HTR-8/SVneo (cell line): Measurements from ENCODE around the gene PAK6.

ENCODE experiments used
- DNase-seq: peaks from one replicate; pipeline ENCODE4 v3.0.0; 2011; ENCODE audit warnings: low spot score, mixed read lengths; ENCODE audit not compliant: insufficient read length
- FAIRE-seq: peaks from 2 replicates; lab custom pipeline; 2011; peaks lifted over from hg19 to GRCh38; lab: Jason Lieb, UNC

The PAK6 gene

GRCh38 chr15:40305281-40305680 lies 66.4 kb downstream of the PAK6 start:
- no peak for DNase-seq
- no peak for FAIRE-seq

GRCh38 chr15:40306371-40306770 lies 67.5 kb downstream of the PAK6 start:
- FAIRE-seq (no peak), DNase-seq (no peak)

GRCh38 chr15:40306908-40307307 lies 68.0 kb downstream of the PAK6 start:
- FAIRE-seq (no peak), DNase-seq (no peak)

GRCh38 chr15:40307421-40308211 lies 68.8 kb downstream of the PAK6 start, which contains the start of gene PLCB2:
TSS of gene PLCB2 (minus strand) at chr15:40307935. CDS start at chr15:40307672, 263 bp downstream.
- FAIRE-seq: no peak
- no peak for DNase-seq

GRCh38 chr15:40309344-40309862 lies 70.5 kb downstream of the PAK6 start:
- FAIRE-seq: no peak
- no peak for DNase-seq

GRCh38 chr15:40310001-40310959 lies 71.4 kb downstream of the PAK6 start:
- FAIRE-seq (no peak), DNase-seq (peak; percentile 53)

- no peak for DNase-seq
- FAIRE-seq: no peak
Measured at GRCh38 chr15:40310993-40311392, 72.1 kb downstream of the PAK6 start.

GRCh38 chr15:40312370-40313158 lies 73.7 kb downstream of the PAK6 start:
- no peak for DNase-seq
- FAIRE-seq: no peak

- DNase-seq: no peak
- FAIRE-seq: no peak
Measured at GRCh38 chr15:40313531-40314398, 74.9 kb downstream of the PAK6 start.

GRCh38 chr15:40314723-40315276 lies 75.9 kb downstream of the PAK6 start:
- FAIRE-seq (no peak), DNase-seq (no peak)

- DNase-seq: no peak
- no peak for FAIRE-seq
Measured at GRCh38 chr15:40316931-40317330, 78.1 kb downstream of the PAK6 start.

- no peak for FAIRE-seq
Measured at GRCh38 chr15:40317580-40317979, 78.7 kb downstream of the PAK6 start.

GRCh38 chr15:40320409-40320808 lies 81.5 kb downstream of the PAK6 start:
- DNase-seq (no peak), FAIRE-seq (no peak)

More at GRCh38 chr15:40317580-40317979, 78.7 kb downstream of the PAK6 start:
- no peak for DNase-seq

- FAIRE-seq (no peak), DNase-seq (peak; percentile 69)
Measured at GRCh38 chr15:40320931-40321371, 82.1 kb downstream of the PAK6 start.

- FAIRE-seq: no peak
Measured at GRCh38 chr15:40322531-40323238, 83.8 kb downstream of the PAK6 start.

GRCh38 chr15:40323239-40323952 lies 84.5 kb downstream of the PAK6 start, which contains the start of gene INAFM2:
TSS of gene INAFM2 (plus strand) at chr15:40323692. CDS start at chr15:40324056, 364 bp downstream.
- peak; percentile 86 for DNase-seq
- peak; percentile 74 for FAIRE-seq

More at GRCh38 chr15:40322531-40323238, 83.8 kb downstream of the PAK6 start:
- no peak for DNase-seq
